ENCODE data around the gene SYT9. TPM values are rescaled to one million over a fixed set of nuclear protein-coding genes. Genes with fewer than 3 reads are reported as not detected.
A peak's percentile ranks its signal among the peaks of the same experiment; 100 is the strongest.
"Not testable (repeated sequence)": the region's sequence is repeated elsewhere in the genome, so short reads cannot be mapped to it uniquely, and the experiment has no call there.

The SYT9 gene
- total RNA-seq, 1 experiment from 2014 or later, result 0.23 TPM

- no peaks in the 10 kb centered on the region for H3K9me3 ChIP-seq
- H3K4me3 ChIP-seq, result no peak overlapping the region
- no peaks in the 10 kb centered on the region; the same call in 1 of the 2 replicates for H3K27me3 ChIP-seq
- H3K36me3 ChIP-seq, result no peaks in the 10 kb centered on the region
- DNase-seq, result no peak
Observed at GRCh38 chr11:7307836-7308235, 56.1 kb downstream of the SYT9 start.

GRCh38 chr11:7311903-7312302 is 60.2 kb downstream of the SYT9 start:
- no peaks in the 10 kb centered on the region; the same call in 1 of the 2 replicates for H3K27me3 ChIP-seq
- no peaks in the 10 kb centered on the region for H3K36me3 ChIP-seq
- no peak overlapping the region for H3K4me3 ChIP-seq
- no peaks in the 10 kb centered on the region for H3K9me3 ChIP-seq
- DNase-seq, result no peak

- Histone ChIP-seq H3K36me3 (no peaks in the 10 kb centered on the region), H3K27me3 (peaks cover 2% of the 10 kb centered on the region; the same call in 1 of the 2 replicates), H3K9me3 (no peaks in the 10 kb centered on the region), H3K4me3 (no peak overlapping the region)
- no peak for DNase-seq
Observed at GRCh38 chr11:7314811-7315604, 63.3 kb downstream of the SYT9 start.

- no peak for DNase-seq
- Histone ChIP-seq H3K4me3 (no peak overlapping the region), H3K9me3 (no peaks in the 10 kb centered on the region), H3K27me3 (peaks cover 5% of the 10 kb centered on the region), H3K36me3 (no peaks in the 10 kb centered on the region)
Observed at GRCh38 chr11:7319501-7319900, 67.8 kb downstream of the SYT9 start.

- Histone ChIP-seq H3K36me3 (no peaks in the 10 kb centered on the region), H3K27me3 (peaks cover 5% of the 10 kb centered on the region), H3K9me3 (no peaks in the 10 kb centered on the region), H3K4me3 (no peak overlapping the region)
- DNase-seq, result no peak
Observed at GRCh38 chr11:7320306-7320705, 68.6 kb downstream of the SYT9 start.

GRCh38 chr11:7321473-7322450 is 70.1 kb downstream of the SYT9 start:
- Histone ChIP-seq H3K4me3 (no peak overlapping the region), H3K36me3 (no peaks in the 10 kb centered on the region), H3K9me3 (no peaks in the 10 kb centered on the region), H3K27me3 (peaks cover 5% of the 10 kb centered on the region)
- peak; percentile 6 for DNase-seq

GRCh38 chr11:7332451-7332850 is 80.7 kb downstream of the SYT9 start:
- Histone ChIP-seq H3K9me3 (no peaks in the 10 kb centered on the region), H3K27me3 (no peaks in the 10 kb centered on the region), H3K4me3 (no peak overlapping the region), H3K36me3 (no peaks in the 10 kb centered on the region)
- DNase-seq, result no peak

- Histone ChIP-seq H3K36me3 (no peaks in the 10 kb centered on the region), H3K27me3 (no peaks in the 10 kb centered on the region), H3K4me3 (no peak overlapping the region), H3K9me3 (no peaks in the 10 kb centered on the region)
- no peak for DNase-seq
Observed at GRCh38 chr11:7332962-7333361, 81.3 kb downstream of the SYT9 start.

- not testable (repeated sequence) for H3K27me3 ChIP-seq, DNase-seq, H3K9me3 ChIP-seq, H3K4me3 ChIP-seq, H3K36me3 ChIP-seq
Observed at GRCh38 chr11:7335442-7335841, 83.7 kb downstream of the SYT9 start.

GRCh38 chr11:7341551-7341950 is 89.8 kb downstream of the SYT9 start:
- no peaks in the 10 kb centered on the region for H3K27me3 ChIP-seq
- no peak for DNase-seq
- H3K36me3 ChIP-seq, result no peaks in the 10 kb centered on the region
- no peak overlapping the region for H3K4me3 ChIP-seq
- 0 out of 2 replicates have a peak, but pooled peaks cover 3% of the 10 kb centered on the region for H3K9me3 ChIP-seq

GRCh38 chr11:7347611-7348431 is 96.1 kb downstream of the SYT9 start:
- Histone ChIP-seq H3K4me3 (no peak overlapping the region), H3K36me3 (no peaks in the 10 kb centered on the region), H3K27me3 (no peaks in the 10 kb centered on the region), H3K9me3 (no peaks in the 10 kb centered on the region)
- no peak for DNase-seq

- no peak for DNase-seq
- no peaks in the 10 kb centered on the region for H3K27me3 ChIP-seq
- no peak overlapping the region for H3K4me3 ChIP-seq
- no peaks in the 10 kb centered on the region for H3K9me3 ChIP-seq
- H3K36me3 ChIP-seq, result no peaks in the 10 kb centered on the region
Observed at GRCh38 chr11:7348432-7349304, 97.0 kb downstream of the SYT9 start.

- DNase-seq, result no peak
- Histone ChIP-seq H3K4me3 (no peak overlapping the region), H3K36me3 (no peaks in the 10 kb centered on the region), H3K27me3 (no peaks in the 10 kb centered on the region), H3K9me3 (no peaks in the 10 kb centered on the region)
Observed at GRCh38 chr11:7351228-7351627, 99.5 kb downstream of the SYT9 start.

- no peak overlapping the region for H3K4me3 ChIP-seq
- H3K9me3 ChIP-seq, result no peaks in the 10 kb centered on the region
- DNase-seq, result no peak
- no peaks in the 10 kb centered on the region for H3K27me3 ChIP-seq
- no peaks in the 10 kb centered on the region for H3K36me3 ChIP-seq
Observed at GRCh38 chr11:7353100-7353499, 101.4 kb downstream of the SYT9 start.

GRCh38 chr11:7364660-7365059 is 113.0 kb downstream of the SYT9 start:
- no peaks in the 10 kb centered on the region for H3K36me3 ChIP-seq
- no peak for DNase-seq
- H3K4me3 ChIP-seq, result no peak overlapping the region
- no peaks in the 10 kb centered on the region for H3K9me3 ChIP-seq
- H3K27me3 ChIP-seq, result no peaks in the 10 kb centered on the region

GRCh38 chr11:7367803-7368202 is 116.1 kb downstream of the SYT9 start:
- Histone ChIP-seq H3K9me3 (no peaks in the 10 kb centered on the region), H3K4me3 (no peak overlapping the region), H3K27me3 (no peaks in the 10 kb centered on the region), H3K36me3 (no peaks in the 10 kb centered on the region)
- DNase-seq, result no peak
